GM23338 (cell line): Measurements from ENCODE around the gene CISD1.

Source experiments
- CTCF ChIP-seq, 2 experiments: fragments of 200-600 bp in 1 of 2; sonication (generic) in 1 of 2; conservative IDR thresholded peaks; 2 replicates each; pipeline versions ENCODE4 v1.5.1 to v1.6.1; 2016 to 2017; ENCODE audit warnings: antibody characterized with exemption in 2 of 2, low read depth in 2 of 2, mild to moderate bottlenecking in 2 of 2, moderate library complexity in 1 of 2
- POLR2AphosphoS5 ChIP-seq: IDR thresholded peaks from 2 replicates; pipeline ENCODE4 v1.6.1; 2016; ENCODE audit warnings: antibody characterized with exemption, low read depth

- TF ChIP-seq POLR2AphosphoS5 (no peak), CTCF (conservative IDR thresholded peaks at IDR 0.05; ENCODE audit: low read depth in 2 of 2) (no peak)
Observed at GRCh38 chr10:58293989-58294388, 25.0 kb downstream of the CISD1 start.
